ENCODE results near the gene TNIK. TPM values are rescaled to one million over a fixed set of nuclear protein-coding genes. Genes with fewer than 3 reads are reported as not detected.

TNIK gene
- total RNA-seq, 1 donor from 2014 or later, result 38.1 TPM

- no peak overlapping the region for H3K4me3 Mint-ChIP-seq
- DNase-seq (ENCODE audit: extremely low spot score, unreplicated experiment), result no peak
- H3K27me3 Mint-ChIP-seq, result no peaks in the 10 kb centered on the region
- H3K9me3 Mint-ChIP-seq, result peaks cover 12% of the 10 kb centered on the region
- H3K27ac Mint-ChIP-seq, result no peak overlapping the region
- no peaks in the 10 kb centered on the region for H3K36me3 Mint-ChIP-seq
- TF ChIP-seq CTCF (conservative IDR thresholded peaks at IDR 0.05), result no peak
- no peaks in the 10 kb centered on the region for H3K4me1 Mint-ChIP-seq (ENCODE audit: unreplicated experiment)
Measured at GRCh38 chr3:171504376-171504775, 44.2 kb upstream of the TNIK start.

DNA sequence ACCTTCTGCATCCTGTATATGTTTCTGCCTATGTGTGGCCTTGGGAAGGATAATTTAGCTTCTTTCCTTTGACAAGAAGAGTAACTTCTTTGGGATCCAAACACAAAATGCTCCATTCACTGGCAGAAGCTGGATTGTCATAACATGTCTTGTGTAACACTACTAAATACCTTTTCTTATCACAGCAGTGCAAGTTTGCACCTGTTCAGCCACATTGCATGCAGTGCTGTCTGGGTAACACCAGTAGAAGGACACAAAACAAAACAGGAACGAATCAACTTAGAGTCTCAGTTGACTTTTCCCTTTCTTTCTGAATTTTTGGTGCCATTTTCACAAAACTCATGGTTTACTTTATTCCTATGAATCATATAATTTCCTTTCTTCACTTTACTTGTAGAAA lies 43.6 kb upstream of the TNIK start:
- no peak for TF ChIP-seq CTCF (conservative IDR thresholded peaks at IDR 0.05)
- DNase-seq (ENCODE audit: extremely low spot score, unreplicated experiment), result no peak
- H3K27me3 Mint-ChIP-seq, result no peaks in the 10 kb centered on the region

DNA sequence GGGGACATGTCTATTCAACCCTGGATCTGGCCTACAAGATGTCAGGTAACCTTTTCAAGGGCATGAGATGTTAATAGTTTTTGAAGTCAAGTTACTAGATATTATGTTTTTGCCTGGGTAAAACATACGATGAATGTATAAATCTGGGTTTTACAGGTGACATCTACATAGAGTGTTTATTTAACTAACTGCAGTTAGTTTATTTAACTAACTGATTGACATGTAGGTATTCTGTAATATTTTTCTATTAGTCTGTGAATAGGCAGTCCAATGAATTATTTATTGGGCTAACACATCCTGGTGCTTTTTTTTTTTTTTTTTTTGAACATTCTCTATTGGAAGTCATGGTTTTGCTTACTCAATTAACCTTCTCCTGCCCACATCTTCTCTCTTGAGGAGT lies 38.7 kb upstream of the TNIK start:
- DNase-seq (ENCODE audit: extremely low spot score, unreplicated experiment), result no peak
- no peak for TF ChIP-seq CTCF (conservative IDR thresholded peaks at IDR 0.05)
- Mint-ChIP-seq H3K27ac (no peak overlapping the region), H3K4me1 (ENCODE audit: unreplicated experiment) (no peaks in the 10 kb centered on the region), H3K4me3 (no peak overlapping the region), H3K9me3 (no peaks in the 10 kb centered on the region), H3K27me3 (no peaks in the 10 kb centered on the region), H3K36me3 (no peaks in the 10 kb centered on the region)

More for the DNA sequence above, 43.6 kb upstream of the TNIK start:
- H3K4me1 Mint-ChIP-seq (ENCODE audit: unreplicated experiment), result no peaks in the 10 kb centered on the region
- no peak overlapping the region for H3K27ac Mint-ChIP-seq
- H3K4me3 Mint-ChIP-seq, result no peak overlapping the region
- H3K36me3 Mint-ChIP-seq, result no peaks in the 10 kb centered on the region
- peaks cover 12% of the 10 kb centered on the region for H3K9me3 Mint-ChIP-seq

DNA sequence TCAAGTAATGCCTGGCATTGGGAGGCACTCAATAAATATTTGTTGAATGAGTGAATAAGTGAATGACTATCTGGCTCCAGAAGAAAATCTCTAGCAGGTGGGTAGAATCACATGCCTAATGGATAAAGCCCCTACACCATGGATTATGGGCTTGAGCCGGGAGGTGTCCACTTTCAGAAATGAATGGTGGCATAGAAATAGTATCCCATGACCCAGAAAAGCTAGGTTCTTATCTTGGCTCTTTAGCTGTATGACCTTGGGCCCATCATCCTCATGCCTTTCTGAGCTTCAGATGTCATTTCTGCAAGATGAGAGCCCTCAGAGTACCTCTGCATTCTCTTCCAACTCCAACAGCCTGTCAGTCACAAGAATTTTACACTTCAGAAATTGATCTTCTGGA lies 37.3 kb upstream of the TNIK start:
- Mint-ChIP-seq H3K4me1 (ENCODE audit: unreplicated experiment) (no peaks in the 10 kb centered on the region), H3K9me3 (no peaks in the 10 kb centered on the region), H3K27ac (no peak overlapping the region), H3K36me3 (no peaks in the 10 kb centered on the region), H3K27me3 (no peaks in the 10 kb centered on the region), H3K4me3 (no peak overlapping the region)
- no peak for TF ChIP-seq CTCF (conservative IDR thresholded peaks at IDR 0.05)
- no peak for DNase-seq (ENCODE audit: extremely low spot score, unreplicated experiment)

DNA sequence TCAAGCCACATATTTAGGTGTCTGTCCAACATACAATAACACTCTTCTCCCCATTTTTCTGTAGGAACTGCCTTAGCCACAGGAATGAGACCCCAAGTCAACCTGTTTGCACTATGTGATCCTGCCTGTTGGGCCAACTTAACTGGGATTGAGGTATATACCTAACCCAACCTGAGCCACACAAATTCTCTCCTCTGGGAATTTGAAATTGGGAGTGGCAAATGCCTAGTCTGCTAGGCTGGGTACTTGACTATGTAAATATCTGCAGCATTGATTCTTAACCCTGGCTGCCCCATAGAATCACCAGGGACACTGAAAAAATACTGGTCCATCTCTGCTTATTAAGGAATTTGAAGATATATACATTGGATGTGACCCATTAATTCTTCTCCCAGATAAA lies 35.2 kb upstream of the TNIK start:
- no peaks in the 10 kb centered on the region for H3K9me3 Mint-ChIP-seq
- no peaks in the 10 kb centered on the region for H3K36me3 Mint-ChIP-seq
- no peak for DNase-seq (ENCODE audit: extremely low spot score, unreplicated experiment)
- H3K4me3 Mint-ChIP-seq, result no peak overlapping the region
- H3K4me1 Mint-ChIP-seq (ENCODE audit: unreplicated experiment), result no peaks in the 10 kb centered on the region
- no peak for TF ChIP-seq CTCF (conservative IDR thresholded peaks at IDR 0.05)
- H3K27me3 Mint-ChIP-seq, result no peaks in the 10 kb centered on the region
- H3K27ac Mint-ChIP-seq, result no peak overlapping the region

DNA sequence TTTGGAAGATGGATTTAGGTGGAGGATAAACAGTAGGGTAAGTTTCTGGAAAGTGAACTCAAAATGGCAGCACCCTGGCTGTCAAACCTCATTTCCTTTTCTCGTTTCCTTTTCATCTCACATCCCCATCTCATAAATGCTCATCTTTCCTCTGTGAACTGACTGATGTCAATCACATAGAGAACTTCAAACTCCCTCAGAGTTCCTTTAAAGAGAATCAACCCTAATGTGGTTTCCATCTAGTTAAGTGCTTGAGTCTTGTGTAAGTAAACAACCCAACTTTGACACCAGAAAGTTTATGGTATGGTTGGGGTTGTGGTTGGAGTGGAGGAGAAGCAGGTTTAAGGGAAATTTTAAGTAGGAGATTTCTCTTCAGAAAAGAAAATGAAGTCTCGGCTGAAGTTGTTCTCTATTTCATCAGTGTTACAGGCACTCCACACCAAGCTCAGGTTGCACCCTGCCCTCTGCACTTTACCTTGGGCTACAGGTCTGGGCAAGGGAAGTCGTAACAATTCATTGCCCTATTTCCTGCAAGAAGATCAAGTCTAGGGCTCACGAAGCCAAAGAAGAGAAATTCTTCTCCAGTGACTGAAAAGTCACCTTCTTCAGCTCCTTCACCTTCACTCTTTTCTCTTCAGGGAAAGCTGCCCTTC lies 34.4 kb upstream of the TNIK start:
- no peaks in the 10 kb centered on the region for H3K27me3 Mint-ChIP-seq
- H3K4me1 Mint-ChIP-seq (ENCODE audit: unreplicated experiment), result no peaks in the 10 kb centered on the region
- no peak overlapping the region for H3K4me3 Mint-ChIP-seq
- H3K27ac Mint-ChIP-seq, result no peak overlapping the region
- H3K36me3 Mint-ChIP-seq, result no peaks in the 10 kb centered on the region
- no peak for TF ChIP-seq CTCF (conservative IDR thresholded peaks at IDR 0.05)
- DNase-seq (ENCODE audit: extremely low spot score, unreplicated experiment), result no peak
- no peaks in the 10 kb centered on the region for H3K9me3 Mint-ChIP-seq
